ENCODE measurements around the gene SYAP1. TPM values are rescaled to one million over a fixed set of nuclear protein-coding genes. Genes with fewer than 3 reads are reported as not detected.
"Not testable (repeated sequence)": the region's sequence is repeated elsewhere in the genome, so short reads cannot be mapped to it uniquely, and the experiment has no call there.

The SYAP1 gene
- total RNA-seq, 1 experiment from 2014 or later: 49.8 TPM

DNA sequence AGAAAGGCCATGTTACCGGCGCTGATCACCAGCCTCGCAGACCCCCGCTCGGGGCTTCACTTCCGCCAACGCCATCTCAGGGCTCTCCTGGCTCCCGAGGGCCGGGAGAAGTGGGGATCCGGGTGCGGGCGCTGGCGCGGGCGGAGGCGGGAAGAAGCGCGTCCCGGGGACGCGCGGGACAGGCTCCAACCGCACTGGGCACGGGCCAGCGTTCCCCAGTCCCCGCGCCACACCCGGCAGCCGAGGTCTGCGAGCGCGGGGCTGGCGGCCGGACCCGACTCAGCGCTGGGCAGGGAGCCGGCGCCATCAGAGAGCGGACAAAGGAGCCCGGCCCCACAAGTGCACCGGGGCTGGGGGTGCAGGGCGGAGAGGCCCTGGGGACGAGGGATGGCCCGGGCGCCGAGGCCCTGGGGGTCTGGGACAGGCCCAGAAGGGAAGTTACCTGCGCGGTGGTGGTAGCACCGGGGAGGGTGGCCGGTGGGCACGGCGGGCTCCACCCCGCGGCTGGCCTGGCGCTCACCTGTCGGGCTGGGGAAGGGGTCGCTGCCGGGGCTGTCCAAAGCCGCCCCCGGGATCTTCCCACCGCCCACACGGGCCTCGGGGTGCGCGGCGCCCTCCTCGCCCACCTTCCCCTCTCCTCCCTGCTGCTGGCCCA lies 7.4 kb upstream of the SYAP1 start:
- Histone ChIP-seq H3K27ac (peak overlapping the region; percentile 68), H3K27me3 (no peaks in the 10 kb centered on the region)
- peak; percentile 46 to 50 for DNase-seq

DNA sequence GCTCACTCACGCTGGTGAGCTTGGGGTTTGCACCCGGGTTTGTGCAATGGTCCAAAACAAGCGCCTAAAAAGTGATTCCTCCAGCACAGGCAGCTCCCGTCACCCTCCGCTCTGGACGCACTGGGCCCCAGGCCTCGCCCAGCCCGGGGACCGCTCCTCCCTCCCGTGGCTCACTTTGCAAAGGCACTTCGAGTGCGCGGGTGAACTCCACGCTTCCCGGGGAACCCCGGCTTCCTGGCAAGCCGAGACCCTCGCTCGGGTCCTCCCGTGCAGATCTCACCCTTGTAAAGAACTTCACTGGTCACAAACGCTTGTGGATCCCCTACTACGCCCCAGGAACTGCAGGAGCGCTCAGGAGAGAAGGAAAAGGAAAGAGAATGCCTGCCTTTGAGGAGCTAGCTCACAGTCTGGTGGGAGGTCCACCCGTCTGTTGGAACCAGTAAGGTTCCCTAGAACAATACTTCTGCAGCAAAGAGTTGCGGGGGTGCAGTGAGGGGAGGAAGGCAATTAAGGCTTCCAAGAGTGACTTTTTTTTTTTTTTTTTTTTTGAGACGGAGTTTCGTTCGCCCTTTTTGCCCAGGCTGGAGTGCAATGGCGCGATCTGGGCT lies 6.8 kb upstream of the SYAP1 start, which contains the start of gene CTPS2:
TSS of gene CTPS2 (minus strand) at position 122 of the 608 bp plus-strand sequence. CDS start 9,767 bp downstream, outside the sequence.
- H3K4me3 ChIP-seq: peak within 1 kb of the TSS; percentile 97
- no peaks in the 10 kb centered on the region for H3K27me3 ChIP-seq
- peak; percentile 85 to 86 for DNase-seq
- H3K4me1 ChIP-seq: no peaks in the 10 kb centered on the region
- no peaks in the 10 kb centered on the region for H3K9me3 ChIP-seq (replicated peaks)
- H3K27ac ChIP-seq: peak within 1 kb of the TSS; percentile 68
- peaks cover 1% of the 10 kb centered on the region; the same call in 1 of the 2 replicates for H3K36me3 ChIP-seq

More for the DNA sequence above, 7.4 kb upstream of the SYAP1 start:
- Histone ChIP-seq H3K4me3 (peak overlapping the region; percentile 97), H3K9me3 (replicated peaks) (no peaks in the 10 kb centered on the region), H3K4me1 (no peaks in the 10 kb centered on the region), H3K36me3 (peaks cover 7% of the 10 kb centered on the region; the same call in 1 of the 2 replicates)

DNA sequence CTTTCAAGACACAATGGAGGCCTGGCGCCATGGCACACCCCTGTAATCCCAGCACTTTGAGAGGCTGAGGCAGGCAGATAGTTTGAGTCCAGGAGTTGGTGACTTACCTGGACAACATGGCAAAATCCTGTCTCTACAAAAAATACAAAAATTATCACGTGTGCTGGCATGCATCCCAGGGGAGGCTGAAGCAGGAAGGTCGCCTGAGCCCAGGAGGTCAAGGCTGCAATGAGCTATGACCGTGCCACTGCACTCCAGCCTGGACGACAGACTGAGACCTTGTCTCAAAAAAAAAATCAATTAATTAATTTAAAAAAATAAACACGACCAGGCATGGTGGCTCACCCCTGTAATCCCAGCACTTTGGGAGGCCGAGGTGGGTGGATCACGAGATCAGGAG lies 4.9 kb upstream of the SYAP1 start:
- DNase-seq: no peak
- Histone ChIP-seq H3K4me1 (no peaks in the 10 kb centered on the region), H3K9me3 (replicated peaks) (no peaks in the 10 kb centered on the region), H3K27me3 (no peaks in the 10 kb centered on the region), H3K36me3 (no peaks in the 10 kb centered on the region), H3K4me3 (no peak overlapping the region), H3K27ac (no peak overlapping the region)

DNA sequence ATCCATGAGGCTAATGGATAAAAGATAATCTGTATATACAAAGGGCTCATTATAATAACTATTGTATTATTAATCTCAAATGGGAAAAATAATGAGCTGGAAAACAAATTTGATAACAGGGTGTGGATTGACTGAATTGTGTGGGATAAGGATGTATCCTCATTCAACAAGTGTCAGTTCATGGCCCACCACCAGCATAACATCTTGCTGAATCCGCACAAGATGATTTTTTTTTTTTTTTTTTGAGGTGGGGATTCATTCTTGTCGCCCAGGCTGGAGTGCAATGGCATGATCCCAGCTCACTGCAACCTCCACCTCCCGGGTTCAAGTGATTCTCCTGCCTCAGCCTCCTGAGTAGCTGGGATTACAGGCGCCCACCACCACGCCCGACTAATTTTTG lies 3.8 kb upstream of the SYAP1 start:
- not testable (repeated sequence) for H3K27ac ChIP-seq; H3K36me3 ChIP-seq; H3K4me3 ChIP-seq; DNase-seq; H3K27me3 ChIP-seq; H3K4me1 ChIP-seq; H3K9me3 ChIP-seq (replicated peaks)

DNA sequence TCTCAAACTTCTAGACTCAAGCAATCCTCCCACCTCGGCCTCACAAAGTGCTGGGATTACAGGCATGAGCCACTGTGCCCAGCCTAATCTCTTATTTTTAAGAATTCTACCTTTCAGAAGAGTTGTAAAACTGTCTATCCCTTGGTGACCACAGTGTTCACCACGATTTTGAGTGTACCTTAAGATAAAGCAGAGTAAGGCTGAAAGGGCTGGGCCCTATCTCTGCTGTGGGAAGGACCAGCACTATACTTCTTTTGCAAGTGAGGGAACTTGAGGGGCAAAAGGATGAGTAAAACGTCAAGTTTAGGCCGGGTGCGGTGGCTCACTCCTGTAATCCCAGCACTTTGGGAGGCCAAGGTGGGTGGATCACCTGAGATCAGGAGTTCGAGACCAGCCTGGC lies 3.0 kb upstream of the SYAP1 start:
- not testable (repeated sequence) for H3K36me3 ChIP-seq; H3K4me3 ChIP-seq; H3K4me1 ChIP-seq; H3K27ac ChIP-seq; H3K27me3 ChIP-seq; DNase-seq; H3K9me3 ChIP-seq (replicated peaks)

DNA sequence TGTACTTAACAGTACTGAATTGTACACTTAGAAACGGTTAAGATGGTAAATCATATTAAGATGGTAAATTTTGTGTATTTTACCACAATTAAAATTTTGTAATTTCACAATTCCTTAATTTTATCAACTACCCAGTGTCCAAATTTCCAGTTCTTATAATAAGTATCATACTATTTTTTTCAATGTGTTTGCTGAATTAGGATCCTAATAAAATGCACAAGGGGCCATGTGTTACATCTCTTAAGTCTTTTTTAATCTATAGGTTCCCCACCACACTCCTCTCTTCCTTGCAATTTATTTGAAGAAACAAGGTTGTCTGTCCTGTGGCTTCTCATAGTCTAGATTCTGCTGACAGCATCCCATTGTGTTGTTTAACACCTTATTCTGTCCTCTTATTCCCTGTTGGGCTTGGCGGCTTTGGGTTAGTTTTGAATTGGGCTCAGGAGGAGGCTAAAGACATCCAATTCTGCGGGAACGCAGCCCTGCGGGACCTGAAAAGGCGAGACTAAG lies 533 bp upstream of the SYAP1 start:
- Histone ChIP-seq H3K27me3 (no peaks in the 10 kb centered on the region), H3K27ac (peak overlapping the region; percentile 92), H3K9me3 (replicated peaks) (no peaks in the 10 kb centered on the region), H3K36me3 (no peaks in the 10 kb centered on the region), H3K4me1 (no peaks in the 10 kb centered on the region), H3K4me3 (peak overlapping the region; percentile 82)
- no peak for DNase-seq

DNA sequence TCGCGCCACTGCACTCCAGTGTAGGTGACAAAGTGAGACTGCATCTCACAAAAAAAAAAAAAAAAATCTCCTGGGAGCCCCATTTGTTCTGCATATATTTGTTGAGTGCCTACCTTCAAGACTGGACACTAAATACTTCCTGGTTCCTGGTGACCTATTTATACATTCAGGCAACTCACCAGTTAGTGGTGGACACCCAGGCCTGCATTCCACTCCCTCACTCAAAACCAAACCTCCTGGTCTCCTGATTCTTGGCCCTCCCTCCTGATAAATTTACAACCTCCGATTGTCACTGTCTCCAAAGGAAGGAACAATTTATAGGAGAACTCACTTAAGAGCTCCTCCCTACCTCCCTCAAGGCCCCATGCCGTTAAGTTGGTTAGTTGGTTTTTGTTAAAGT lies 3.1 kb downstream of the SYAP1 start:
- no peaks in the 10 kb centered on the region for H3K36me3 ChIP-seq
- no peaks in the 10 kb centered on the region for H3K9me3 ChIP-seq (replicated peaks)
- H3K27me3 ChIP-seq: no peaks in the 10 kb centered on the region
- no peak overlapping the region for H3K4me3 ChIP-seq
- no peak for DNase-seq
- H3K4me1 ChIP-seq: no peaks in the 10 kb centered on the region
- no peak overlapping the region for H3K27ac ChIP-seq

DNA sequence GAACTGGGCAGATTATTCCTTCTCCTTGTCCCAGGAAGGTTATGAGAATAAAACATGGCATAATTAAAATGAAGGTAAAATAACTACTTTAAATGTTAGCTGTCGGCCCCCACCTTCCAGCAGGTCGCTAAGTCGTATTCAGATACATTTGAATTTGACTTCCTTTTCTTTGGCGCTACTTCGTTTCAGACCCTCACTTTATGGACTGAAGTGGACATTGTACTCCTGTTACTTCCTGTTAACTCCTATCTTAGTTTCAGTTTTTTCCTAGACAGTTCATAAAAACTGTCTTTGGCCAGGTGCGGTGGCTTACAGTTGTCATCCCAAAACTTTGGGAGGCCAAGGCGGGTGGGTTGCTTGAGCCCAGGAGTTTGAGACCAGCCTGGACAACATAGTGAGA lies 5.7 kb downstream of the SYAP1 start:
- Histone ChIP-seq H3K27ac (no peak overlapping the region), H3K4me1 (no peaks in the 10 kb centered on the region), H3K36me3 (0 out of 2 replicates have a peak, but pooled peaks cover 2% of the 10 kb centered on the region), H3K4me3 (no peak overlapping the region), H3K9me3 (replicated peaks) (no peaks in the 10 kb centered on the region), H3K27me3 (no peaks in the 10 kb centered on the region)
- DNase-seq: no peak

DNA sequence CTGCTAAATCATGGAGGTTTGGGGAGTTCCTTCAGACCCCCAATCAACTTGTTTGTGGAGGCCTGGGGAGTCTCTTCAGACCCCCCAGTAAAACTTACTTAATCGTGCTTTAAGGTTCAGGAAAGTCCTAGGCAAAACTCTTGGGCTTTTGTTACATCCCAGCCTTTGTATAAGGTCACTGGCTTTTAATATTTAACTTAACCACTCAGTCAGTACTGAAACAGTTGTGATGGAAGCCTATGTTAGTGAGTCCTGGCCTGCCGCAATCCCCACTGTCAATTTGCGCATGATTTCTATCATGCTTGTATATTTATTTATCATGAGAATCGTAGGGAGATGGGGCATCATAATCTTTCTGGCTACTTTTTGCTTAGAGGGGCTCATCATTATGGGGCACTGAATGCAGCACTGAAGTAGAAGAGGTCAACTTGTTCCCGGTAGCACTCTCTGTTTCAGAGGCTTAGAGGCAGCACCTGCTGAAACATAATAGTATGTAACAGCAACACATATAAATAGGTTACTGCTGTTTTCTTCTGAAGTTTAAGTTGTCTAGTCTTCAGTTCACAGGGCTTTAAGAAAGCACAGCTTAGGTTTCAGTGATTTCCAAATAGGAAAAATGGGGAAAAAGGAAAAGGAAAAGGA lies 7.1 kb downstream of the SYAP1 start:
- not testable (repeated sequence) for H3K9me3 ChIP-seq (replicated peaks); H3K27me3 ChIP-seq; DNase-seq; H3K36me3 ChIP-seq; H3K4me3 ChIP-seq; H3K4me1 ChIP-seq; H3K27ac ChIP-seq

DNA sequence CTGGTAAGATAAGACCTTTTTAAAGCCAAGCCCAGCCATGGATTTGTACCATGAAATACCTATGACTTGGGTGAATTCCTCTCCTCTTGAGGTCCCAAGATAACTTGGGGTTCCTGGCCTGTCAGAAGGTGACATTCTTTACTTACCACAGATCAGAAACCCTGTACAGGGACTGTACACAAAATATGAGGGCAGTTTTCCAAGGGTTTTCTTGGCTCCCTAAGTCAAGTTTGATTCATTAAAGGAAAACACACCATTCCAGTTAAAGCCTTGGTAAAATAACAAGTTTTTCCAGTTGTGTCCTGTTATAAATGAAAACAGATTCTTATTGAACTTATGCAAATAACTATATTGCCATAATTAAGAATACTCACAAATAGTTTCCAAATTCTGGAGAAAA lies 8.2 kb downstream of the SYAP1 start:
- no peak for DNase-seq
- Histone ChIP-seq H3K27me3 (no peaks in the 10 kb centered on the region), H3K4me1 (no peaks in the 10 kb centered on the region), H3K9me3 (replicated peaks) (no peaks in the 10 kb centered on the region), H3K27ac (no peak overlapping the region), H3K36me3 (0 out of 2 replicates have a peak, but pooled peaks cover 2% of the 10 kb centered on the region), H3K4me3 (no peak overlapping the region)

DNA sequence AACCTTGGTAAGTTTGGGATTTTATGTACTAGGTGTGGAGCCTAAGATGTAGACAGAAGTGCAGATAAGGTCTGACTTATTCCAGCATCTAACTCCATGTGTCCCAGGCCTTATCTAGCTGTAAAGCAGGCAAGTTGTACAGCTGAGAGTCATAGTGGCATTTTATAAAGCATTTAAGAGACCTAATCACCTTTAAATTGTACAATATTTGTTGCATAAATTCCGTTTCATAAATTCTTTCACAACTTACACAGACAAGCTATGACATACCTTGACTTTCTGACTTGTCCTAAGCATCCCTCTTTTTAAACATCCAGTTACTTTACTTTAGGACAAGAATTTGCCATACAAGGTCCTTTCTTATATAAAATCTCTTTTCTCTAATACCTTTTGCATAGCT lies 11.0 kb downstream of the SYAP1 start:
- no peaks in the 10 kb centered on the region for H3K9me3 ChIP-seq (replicated peaks)
- DNase-seq: no peak
- no peaks in the 10 kb centered on the region for H3K4me1 ChIP-seq
- no peak overlapping the region for H3K4me3 ChIP-seq
- H3K27me3 ChIP-seq: no peaks in the 10 kb centered on the region
- H3K36me3 ChIP-seq: peaks cover 12% of the 10 kb centered on the region; the same call in 1 of the 2 replicates
- H3K27ac ChIP-seq: no peak overlapping the region

DNA sequence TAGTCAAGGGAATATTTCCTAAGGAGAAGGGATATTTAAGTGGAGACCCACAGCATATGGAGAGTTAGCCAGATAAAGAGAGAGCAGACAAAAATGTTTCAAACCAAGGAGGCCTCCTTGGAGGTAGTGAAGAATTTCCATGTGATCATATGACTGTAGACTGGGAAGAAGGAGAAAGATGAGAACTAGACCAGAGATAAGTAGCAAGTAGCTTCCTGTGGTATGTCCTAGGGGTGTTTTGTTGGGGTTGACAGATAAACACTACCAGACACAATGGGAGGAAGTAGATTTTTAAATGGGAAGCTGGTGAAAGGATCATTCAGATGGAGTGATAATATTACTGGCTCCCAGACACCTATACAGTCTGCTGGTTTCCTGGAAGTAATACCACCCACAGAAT lies 13.6 kb downstream of the SYAP1 start:
- Histone ChIP-seq H3K36me3 (peaks cover 34% of the 10 kb centered on the region), H3K4me1 (no peaks in the 10 kb centered on the region), H3K27ac (no peak overlapping the region), H3K4me3 (no peak overlapping the region), H3K9me3 (replicated peaks) (no peaks in the 10 kb centered on the region), H3K27me3 (no peaks in the 10 kb centered on the region)
- DNase-seq: no peak

DNA sequence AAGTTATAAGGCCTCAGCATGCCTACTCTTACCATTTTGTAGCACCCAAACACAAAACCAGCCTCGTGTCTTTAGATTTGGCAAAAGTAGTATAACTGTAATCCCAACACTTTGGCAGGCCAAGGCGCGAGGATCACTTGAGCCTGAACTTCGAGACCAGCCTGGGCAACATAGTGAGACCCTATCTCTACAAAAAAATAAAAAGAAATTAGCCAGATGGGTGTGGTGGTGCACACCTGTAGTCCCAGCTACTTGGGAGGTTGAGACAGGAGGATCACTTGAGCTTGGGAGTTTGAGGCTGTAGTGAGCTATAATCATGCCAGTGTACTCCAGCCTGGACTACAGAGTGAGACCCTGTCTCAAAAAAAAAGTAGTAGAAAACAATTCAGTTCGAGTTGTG lies 17.6 kb downstream of the SYAP1 start:
- no peak overlapping the region for H3K27ac ChIP-seq
- no peaks in the 10 kb centered on the region for H3K9me3 ChIP-seq (replicated peaks)
- no peaks in the 10 kb centered on the region for H3K4me1 ChIP-seq

DNA sequence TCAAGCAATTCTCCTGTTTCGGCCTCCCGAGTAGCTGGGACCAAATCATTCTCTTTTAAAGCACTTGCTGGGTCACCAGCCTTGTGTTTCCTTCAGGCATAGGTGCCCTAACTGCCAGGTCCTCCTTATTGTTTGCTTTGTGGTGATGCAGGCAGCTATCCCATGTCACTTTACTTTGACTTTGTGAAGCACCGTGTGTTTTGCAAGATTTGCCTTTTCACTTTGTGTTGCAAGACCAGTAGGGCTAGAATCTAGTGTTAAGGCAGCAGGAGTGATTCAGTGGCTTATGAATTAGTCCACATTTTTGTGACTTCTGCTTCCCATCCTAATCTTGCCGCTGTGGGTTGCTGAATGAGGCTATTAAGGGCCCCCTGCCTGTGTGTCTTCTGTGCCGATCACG lies 20.2 kb downstream of the SYAP1 start:
- no peak for DNase-seq
- Histone ChIP-seq H3K27me3 (no peaks in the 10 kb centered on the region), H3K36me3 (peaks cover 50% of the 10 kb centered on the region), H3K4me1 (no peaks in the 10 kb centered on the region), H3K27ac (no peak overlapping the region), H3K4me3 (no peak overlapping the region), H3K9me3 (replicated peaks) (no peaks in the 10 kb centered on the region)

More for the DNA sequence above, 17.6 kb downstream of the SYAP1 start:
- no peaks in the 10 kb centered on the region for H3K27me3 ChIP-seq
- H3K4me3 ChIP-seq: no peak overlapping the region
- peaks cover 40% of the 10 kb centered on the region for H3K36me3 ChIP-seq
- DNase-seq: no peak

DNA sequence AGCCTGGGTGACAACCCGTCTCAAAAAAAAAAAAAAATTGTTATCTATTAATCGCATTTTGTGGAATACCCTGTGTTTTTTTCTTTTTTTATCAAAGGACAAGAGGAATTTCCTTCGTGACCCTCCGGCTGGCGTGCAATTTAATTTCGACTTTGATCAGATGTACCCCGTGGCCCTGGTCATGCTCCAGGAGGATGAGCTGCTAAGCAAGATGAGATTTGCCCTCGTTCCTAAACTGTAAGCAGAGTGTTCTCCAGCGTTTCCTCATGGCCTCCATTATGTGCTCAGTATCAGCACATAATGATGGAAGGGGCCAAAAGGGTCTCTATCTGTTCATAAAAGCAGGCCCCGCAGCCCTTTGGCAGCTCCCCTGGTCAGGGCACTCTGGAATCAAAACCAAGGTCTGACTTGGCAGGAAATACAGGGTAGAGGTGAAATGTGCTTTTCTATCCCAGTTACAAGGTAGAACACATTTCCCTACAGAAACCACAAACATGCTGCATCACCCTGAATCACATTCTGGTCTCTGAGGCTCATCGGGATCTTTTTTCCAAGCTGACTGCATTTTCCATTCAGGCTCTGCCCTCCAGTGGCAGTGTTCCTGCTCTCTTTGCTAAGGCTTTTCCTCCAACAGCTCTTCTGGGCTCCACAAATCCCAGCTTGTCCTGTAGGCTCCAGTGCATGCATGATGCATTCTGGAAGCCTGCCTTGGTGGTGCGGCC lies 24.4 kb downstream of the SYAP1 start:
- no peak overlapping the region for H3K27ac ChIP-seq
- no peak for DNase-seq
- H3K4me1 ChIP-seq: no peaks in the 10 kb centered on the region
- no peaks in the 10 kb centered on the region for H3K9me3 ChIP-seq (replicated peaks)
- H3K36me3 ChIP-seq: peaks cover 22% of the 10 kb centered on the region
- no peaks in the 10 kb centered on the region for H3K27me3 ChIP-seq
- no peak overlapping the region for H3K4me3 ChIP-seq

All from SJCRH30 (cell line).